IMR-90 (cell line): Measurements from ENCODE around the gene PRKAR1B.

Source experiments
- BHLHE40 ChIP-seq: fragments of 150-350 bp; IDR thresholded peaks from 2 replicates; pipeline ENCODE4 v1.6.1; 2016; ENCODE audit warnings: mild to moderate bottlenecking, low read depth, low read length
- CEBPB ChIP-seq: IDR thresholded peaks from 2 replicates; pipeline ENCODE4 v1.6.1; 2012; ENCODE audit warnings: low read depth, low read length, improper control_type of control experiment
- CTCF ChIP-seq: conservative IDR thresholded peaks from 2 replicates; pipeline ENCODE4 v1.5.1; 2012; ENCODE audit warnings: mild to moderate bottlenecking, low read depth, low read length, improper control_type of control experiment
- ELK1 ChIP-seq: fragments of 150-350 bp; IDR thresholded peaks from 2 replicates; pipeline ENCODE4 v1.6.1; 2016; ENCODE audit warnings: low read depth, mild to moderate bottlenecking, low read length, moderate library complexity, borderline replicate concordance
- FOS ChIP-seq: fragments of 150-350 bp; IDR thresholded peaks from 2 replicates; pipeline ENCODE4 v1.6.1; 2016; ENCODE audit warnings: low read depth, low read length
- MAFK ChIP-seq: IDR thresholded peaks from 2 replicates; pipeline ENCODE4 v1.6.1; 2012; ENCODE audit warnings: low read depth, low read length, improper control_type of control experiment
- MAZ ChIP-seq: IDR thresholded peaks from 2 replicates; pipeline ENCODE4 v1.6.1; 2012; ENCODE audit warnings: low read depth, mild to moderate bottlenecking, low read length, improper control_type of control experiment, moderate library complexity, borderline replicate concordance
- MXI1 ChIP-seq: IDR thresholded peaks from 2 replicates; pipeline ENCODE4 v1.6.1; 2012; ENCODE audit warnings: low read depth, mild to moderate bottlenecking, low read length, moderate library complexity, borderline replicate concordance
- POLR2A ChIP-seq: IDR thresholded peaks from 2 replicates; pipeline ENCODE4 v1.6.1; 2012; ENCODE audit warnings: mild to moderate bottlenecking, low read depth, low read length
- RAD21 ChIP-seq: IDR thresholded peaks from 2 replicates; pipeline ENCODE4 v1.6.1; 2012; ENCODE audit warnings: low read length, improper control_type of control experiment
- RFX5 ChIP-seq: IDR thresholded peaks from 2 replicates; pipeline ENCODE4 v1.8.0; 2012; ENCODE audit warnings: low read depth, mild to moderate bottlenecking, low read length, moderate library complexity
- SMC3 ChIP-seq: fragments of 150-350 bp; IDR thresholded peaks from 2 replicates; pipeline ENCODE4 v1.6.1; 2016; ENCODE audit warnings: low read depth, mild to moderate bottlenecking, antibody characterized with exemption, low read length, moderate library complexity
- USF2 ChIP-seq: fragments of 150-350 bp; IDR thresholded peaks from 2 replicates; pipeline ENCODE4 v1.6.1; 2017; ENCODE audit warnings: mild to moderate bottlenecking, antibody characterized with exemption, low read length, low read depth

GRCh38 chr7:563629-564170 lies 163.4 kb downstream of the PRKAR1B start:
- no peak for TF ChIP-seq CTCF
- TF ChIP-seq MAZ = no peak
- no peak for TF ChIP-seq POLR2A
- no peak for TF ChIP-seq MXI1
- TF ChIP-seq BHLHE40 = no peak
- no peak for TF ChIP-seq RAD21
- TF ChIP-seq USF2 = no peak
- TF ChIP-seq MAFK = no peak
- no peak for TF ChIP-seq CEBPB
- no peak for TF ChIP-seq RFX5
- TF ChIP-seq SMC3 = no peak
- no peak for TF ChIP-seq ELK1
- no peak for TF ChIP-seq FOS
